Amniotic stem cell (primary cell): Measurements from ENCODE around the gene CDHR5.

Experiments
- DNase-seq: peaks from one replicate; lab custom pipeline; 2025; lab: John Stamatoyannopoulos, UW

CDHR5 gene

DNA sequence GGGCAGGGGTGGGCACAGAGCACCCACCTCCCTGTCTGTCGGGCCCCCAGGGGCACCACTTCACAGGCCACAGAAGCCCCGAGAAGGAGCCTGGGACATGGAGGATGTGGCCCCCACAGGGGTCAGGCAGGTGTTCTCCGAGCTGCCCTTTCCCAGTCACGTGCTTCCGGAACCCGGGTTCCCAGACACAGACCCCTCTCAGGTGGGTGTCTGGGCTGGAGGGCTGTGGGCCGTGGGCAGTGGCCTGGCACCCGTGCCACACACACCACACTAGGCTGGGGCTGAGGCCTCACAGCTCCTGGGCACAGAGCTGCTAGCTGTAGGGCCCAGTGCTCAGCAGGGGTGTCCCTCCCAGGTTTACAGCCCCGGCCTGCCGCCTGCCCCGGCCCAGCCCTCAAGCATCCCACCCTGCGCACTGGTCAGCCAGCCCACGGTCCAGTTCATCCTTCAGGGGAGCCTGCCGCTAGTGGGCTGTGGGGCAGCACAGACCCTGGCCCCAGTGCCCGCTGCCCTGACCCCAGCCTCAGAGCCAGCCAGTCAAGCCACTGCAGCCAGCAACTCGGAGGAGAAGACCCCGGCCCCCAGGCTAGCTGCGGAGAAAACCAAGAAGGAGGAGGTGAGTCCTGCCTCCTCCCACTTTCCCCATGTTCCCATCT lies 14.5 kb downstream of the CDHR5 start:
- no peak for DNase-seq

DNA sequence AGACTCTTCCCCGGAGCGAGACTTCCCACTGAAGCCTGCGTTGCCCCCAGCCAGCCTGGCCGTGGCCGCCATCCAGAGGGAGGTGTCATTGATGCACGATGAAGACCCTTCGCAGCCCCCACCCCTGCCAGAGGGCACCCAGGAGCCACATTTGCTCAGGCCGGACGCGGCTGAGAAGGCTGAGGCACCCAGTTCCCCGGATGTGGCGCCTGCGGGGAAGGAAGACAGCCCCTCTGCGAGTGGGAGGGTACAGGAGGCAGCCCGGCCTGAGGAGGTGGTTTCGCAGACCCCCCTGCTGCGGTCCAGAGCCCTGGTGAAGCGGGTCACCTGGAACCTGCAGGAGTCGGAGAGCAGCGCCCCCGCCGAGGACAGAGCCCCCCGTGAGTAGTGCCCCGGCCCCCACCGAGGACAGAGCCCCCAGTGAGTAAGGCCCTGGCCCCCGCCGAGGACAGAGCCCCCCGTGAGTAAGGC lies 15.4 kb downstream of the CDHR5 start:
- no peak for DNase-seq

GRCh38 chr11:608791-609251 lies 15.9 kb downstream of the CDHR5 start:
- no peak for DNase-seq

DNA sequence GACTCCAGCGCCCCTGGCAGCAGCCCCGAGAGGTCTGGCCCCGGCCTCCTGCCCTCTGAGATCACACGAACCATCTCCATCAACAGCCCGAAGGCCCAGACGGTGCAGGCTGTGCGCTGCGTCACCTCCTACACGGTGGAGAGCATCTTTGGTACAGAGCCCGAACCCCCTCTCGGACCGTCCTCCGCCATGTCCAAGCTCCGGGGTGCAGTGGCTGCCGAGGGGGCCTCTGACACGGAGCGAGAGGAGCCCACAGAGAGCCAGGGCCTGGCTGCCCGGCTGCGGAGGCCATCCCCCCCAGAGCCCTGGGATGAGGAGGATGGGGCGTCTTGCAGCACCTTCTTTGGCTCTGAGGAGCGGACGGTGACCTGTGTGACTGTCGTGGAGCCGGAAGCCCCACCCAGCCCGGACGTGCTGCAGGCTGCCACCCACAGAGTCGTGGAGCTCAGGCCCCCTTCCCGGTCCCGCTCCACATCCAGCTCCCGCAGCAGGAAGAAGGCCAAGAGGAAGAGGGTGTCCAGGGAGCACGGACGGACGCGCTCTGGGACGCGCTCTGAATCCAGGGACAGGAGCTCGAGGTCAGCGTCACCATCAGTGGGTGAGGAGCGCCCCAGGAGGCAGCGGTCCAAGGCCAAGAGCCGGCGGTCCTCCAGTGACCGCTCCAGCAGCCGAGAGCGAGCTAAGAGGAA lies 16.6 kb downstream of the CDHR5 start:
- DNase-seq, result no peak

DNA sequence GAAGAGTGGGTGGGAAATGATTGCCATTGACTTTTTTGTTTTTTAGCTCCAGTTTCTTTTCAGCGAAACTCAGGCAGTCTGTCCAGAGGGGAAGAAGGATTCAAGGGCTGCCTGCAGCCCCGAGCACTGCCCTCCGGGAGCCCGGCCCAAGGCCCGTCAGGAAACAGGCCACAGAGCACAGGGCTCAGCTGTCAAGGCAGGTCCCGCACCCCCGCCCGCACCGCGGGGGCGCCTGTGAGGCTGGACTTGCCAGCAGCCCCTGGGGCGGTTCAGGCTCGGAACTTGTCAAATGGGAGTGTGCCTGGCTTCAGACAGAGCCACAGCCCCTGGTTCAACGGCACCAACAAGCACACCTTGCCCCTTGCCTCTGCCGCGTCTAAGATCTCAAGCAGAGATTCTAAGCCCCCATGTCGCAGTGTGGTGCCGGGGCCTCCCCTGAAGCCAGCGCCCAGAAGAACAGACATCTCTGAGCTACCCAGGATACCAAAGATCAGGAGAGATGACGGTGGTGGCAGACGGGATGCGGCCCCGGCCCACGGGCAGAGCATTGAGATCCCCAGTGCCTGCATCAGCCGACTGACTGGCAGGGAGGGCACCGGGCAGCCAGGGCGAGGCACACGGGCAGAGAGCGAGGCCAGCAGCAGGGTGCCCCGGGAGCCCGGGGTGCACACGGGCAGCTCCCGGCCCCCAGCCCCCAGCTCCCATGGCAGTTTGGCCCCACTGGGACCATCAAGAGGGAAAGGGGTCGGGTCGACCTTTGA lies 17.6 kb downstream of the CDHR5 start:
- no peak for DNase-seq

GRCh38 chr11:606245-606644 lies 18.5 kb downstream of the CDHR5 start:
- no peak for DNase-seq

GRCh38 chr11:605286-606129 lies 19.2 kb downstream of the CDHR5 start:
- DNase-seq, result no peak

DNA sequence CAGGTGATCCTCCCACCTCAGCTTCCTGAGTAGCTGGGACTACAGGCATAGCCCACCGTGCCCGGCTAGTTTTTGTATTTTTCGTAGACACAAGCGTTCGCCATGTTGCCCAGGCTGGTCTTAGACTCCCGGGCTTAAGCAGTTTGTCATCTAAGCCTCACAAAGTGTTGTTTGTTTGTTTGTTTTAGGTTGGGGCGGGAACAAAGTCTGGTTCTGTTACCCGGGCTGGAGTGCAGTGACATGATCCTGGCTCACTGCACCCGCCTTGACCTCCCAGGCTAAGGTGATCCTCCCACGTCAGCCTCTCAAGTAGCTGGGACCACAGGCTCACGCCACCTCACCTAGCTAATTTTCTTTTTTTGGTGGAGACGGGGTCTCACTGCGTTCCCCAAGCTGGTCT lies 21.6 kb downstream of the CDHR5 start:
- DNase-seq, result no peak

DNA sequence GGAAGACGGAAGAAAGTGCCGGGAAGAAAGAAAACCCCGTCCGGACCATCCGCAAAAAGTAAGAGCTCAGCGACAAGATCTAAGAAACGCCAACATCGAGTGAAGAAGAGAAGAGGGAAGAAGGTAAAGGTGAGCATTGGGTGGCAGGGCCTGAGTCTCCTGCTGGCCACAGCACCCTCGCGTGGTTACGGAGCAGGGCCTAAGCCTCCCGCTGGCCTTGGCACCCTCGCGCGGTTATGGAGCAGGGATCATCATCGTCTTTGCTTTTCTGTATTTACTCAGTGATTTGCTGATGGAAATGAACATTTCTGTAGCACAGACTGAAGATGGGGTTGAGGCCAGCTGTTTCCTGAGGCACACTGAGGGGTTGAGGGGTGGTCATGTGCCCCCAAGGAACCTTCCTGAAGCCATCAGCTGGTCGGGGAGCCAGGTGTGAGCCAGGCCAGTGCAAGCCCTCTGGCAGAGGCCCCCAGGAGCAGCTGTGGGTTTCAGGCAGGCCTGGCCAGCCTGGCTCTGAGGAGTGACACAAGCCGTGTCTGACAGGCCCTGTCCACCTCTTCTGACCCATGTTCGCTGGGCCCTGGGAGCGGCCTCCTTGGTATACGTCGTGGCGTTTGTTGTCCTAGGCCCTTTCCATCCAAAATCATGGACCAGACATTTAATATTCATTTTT lies 23.0 kb downstream of the CDHR5 start:
- no peak for DNase-seq

DNA sequence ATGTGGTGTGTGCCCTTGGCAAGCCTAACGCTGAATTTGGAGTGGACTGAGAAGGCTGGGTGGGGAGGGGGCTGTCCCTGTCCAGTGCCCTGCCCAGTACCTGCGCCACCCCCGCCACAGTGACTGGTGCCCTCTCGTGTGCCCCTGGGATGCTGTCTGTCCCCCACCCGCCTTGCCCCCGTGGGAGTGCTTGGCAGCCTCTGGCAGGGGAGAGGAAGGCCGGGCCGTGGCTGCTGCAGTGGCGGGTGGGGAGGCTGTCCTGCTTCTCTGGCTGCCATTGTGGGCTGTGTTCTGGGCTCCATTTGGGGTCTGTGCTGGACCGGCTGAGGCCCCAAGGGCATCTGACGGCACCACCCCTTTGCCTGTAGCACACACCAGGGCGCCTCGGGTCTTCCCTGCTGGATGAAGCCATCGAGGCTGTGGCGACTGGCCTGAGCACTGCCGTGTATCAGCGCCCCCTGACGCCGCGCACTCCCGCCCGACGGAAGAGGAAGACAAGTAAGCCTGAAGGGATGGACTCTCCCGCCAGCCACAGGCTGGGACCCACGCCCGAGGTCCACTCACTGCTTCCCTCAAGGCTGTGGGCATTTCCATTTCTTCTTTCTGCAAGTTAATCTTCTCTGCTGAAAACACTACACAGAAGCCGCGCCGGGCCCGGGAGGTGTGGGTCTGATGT lies 26.6 kb downstream of the CDHR5 start:
- DNase-seq, result no peak

DNA sequence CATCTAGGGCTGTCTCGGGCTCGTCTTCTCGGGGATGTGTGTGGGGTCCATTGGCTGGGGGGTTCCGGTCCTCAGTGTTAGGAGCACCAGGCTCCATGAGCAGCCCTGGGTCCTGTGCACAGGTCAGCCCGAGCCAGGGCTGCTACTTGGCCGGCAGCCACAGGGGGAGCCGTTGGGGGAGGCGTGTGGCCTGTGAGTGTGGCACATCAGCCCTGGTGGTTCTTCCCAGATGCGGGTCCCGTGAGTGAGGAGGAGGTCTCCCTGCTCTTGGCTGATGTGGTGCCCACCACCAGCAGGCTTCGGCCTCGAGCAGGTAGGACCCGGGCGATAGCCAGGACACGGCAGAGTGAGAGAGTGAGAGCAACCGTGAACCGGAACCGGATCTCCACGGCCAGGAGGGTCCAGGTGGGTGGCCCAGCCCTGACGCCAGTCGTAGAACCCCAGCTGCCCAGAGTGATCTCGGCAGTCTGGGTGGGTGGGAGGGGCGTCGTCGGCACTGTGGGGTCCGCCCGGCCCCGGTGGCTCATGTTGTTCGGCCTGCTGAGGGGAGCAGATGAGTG lies 27.5 kb downstream of the CDHR5 start:
- no peak for DNase-seq

DNA sequence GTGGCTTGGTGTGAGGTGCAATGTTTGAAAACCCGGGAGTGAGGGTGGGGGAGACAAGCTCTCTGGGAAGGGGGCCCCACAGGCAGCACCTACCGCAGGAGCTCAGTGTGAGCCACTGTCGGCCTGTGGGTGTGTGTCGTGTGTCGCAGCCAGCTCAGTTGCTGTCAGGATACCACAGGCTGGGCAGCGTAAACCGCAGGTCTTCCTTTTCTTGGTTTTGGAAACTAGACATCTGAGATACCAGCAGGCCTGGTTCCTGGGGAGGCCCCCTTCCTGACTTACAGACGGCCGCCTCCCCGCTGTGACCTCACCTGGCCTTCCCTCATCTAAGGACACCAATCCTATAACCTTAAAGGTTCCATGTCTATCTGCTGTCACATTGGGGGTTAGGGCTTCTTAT lies 28.4 kb downstream of the CDHR5 start:
- no peak for DNase-seq

DNA sequence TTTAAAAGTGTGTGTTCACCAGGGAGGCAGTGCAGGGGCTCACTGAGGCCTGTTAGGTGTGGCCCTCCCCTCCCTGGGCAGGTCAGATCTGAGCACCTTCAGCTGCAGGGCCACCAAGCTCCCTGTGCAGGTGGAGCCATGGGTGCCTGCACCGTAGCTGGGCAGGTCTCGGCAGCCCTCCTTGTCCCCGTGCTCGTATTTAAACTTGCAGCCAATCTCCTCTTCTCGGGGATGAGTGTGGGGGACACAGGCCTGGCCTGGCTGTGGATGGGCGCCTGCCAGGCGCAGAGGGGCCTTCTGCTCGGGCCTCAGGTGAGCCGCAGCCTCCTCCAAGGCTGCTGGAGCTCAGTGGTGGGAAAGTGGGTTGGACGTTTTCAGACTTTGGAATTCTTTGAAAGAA lies 29.4 kb downstream of the CDHR5 start:
- no peak for DNase-seq

GRCh38 chr11:593347-593746 lies 31.4 kb downstream of the CDHR5 start:
- DNase-seq, result no peak

- DNase-seq, result no peak
These were observed 31.8 kb downstream of the CDHR5 start for GRCh38 chr11:592918-593317.

DNA sequence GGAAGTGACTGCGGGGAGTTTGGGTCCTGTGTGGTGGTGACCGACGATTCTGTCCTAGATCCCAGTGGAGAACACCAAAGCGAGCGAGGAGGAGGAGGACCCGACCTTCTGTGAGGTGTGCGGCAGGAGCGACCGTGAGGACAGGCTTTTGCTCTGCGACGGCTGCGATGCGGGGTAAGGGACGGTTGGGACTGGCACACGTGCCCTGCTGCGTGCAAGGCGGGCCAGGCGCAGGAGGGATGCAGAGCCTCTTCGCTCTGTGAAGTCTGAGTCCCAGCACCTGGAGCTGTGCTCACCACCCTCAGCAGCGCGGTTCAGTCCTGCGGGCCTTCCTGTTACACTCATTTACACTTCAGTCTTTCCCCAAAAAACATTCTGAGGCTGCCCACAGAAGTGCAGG lies 32.3 kb downstream of the CDHR5 start:
- no peak for DNase-seq

- no peak for DNase-seq
These were observed 33.8 kb downstream of the CDHR5 start for GRCh38 chr11:590997-591396.

GRCh38 chr11:589798-590197 lies 35.0 kb downstream of the CDHR5 start:
- DNase-seq, result no peak

- no peak for DNase-seq
These were observed 36.8 kb downstream of the CDHR5 start for GRCh38 chr11:587978-588380.

DNA sequence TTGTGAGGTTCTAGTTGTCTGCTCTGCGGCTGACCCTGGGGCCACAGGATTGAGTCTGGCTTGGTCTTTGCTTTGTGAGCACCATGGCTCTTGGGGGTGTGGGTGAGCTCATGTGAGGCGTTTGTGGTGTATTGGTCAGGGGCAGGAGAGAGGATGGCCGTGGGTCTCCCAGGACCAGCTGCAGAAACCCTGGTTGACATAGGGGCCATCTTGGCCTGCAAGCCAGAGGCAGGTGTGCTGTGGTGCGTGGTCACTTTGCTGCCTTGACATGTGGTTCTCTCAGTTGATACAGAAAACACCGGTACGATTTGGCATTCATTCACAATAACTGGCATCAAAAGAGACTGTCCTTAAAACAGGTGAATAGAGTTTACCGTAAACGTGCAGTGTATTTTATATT lies 37.2 kb downstream of the CDHR5 start:
- no peak for DNase-seq
